Measurements from ENCODE around the gene PLCL1.

PLCL1 gene

GRCh38 chr2:197944416-197945096 is 140.2 kb downstream of the PLCL1 start (continued):
- TF ChIP-seq TSHZ2 (CRISPR knock-in tag; IDR thresholded peaks at IDR 0.05) (no peak), GLIS3 (CRISPR knock-in tag; IDR thresholded peaks at IDR 0.05) (no peak)

- TF ChIP-seq CSDC2 (CRISPR knock-in tag; IDR thresholded peaks at IDR 0.05) (no peak), OSR1 (CRISPR knock-in tag; IDR thresholded peaks at IDR 0.05) (no peak)
- ATAC-seq = no peak
Observed at GRCh38 chr2:197946562-197946961, 142.2 kb downstream of the PLCL1 start.

GRCh38 chr2:197947219-197947757 is 142.9 kb downstream of the PLCL1 start:
- no peak for ATAC-seq
- TF ChIP-seq ZNF565 (CRISPR knock-in tag; conservative IDR thresholded peaks at IDR 0.05; ENCODE audit: low read depth) (no peak), ISL1 (CRISPR knock-in tag; IDR thresholded peaks at IDR 0.05) (no peak), ZNF8 (CRISPR knock-in tag; IDR thresholded peaks at IDR 0.05) (no peak), PPARA (CRISPR knock-in tag; IDR thresholded peaks at IDR 0.05; ENCODE audit: borderline replicate concordance) (no peak), CSRNP3 (CRISPR knock-in tag; IDR thresholded peaks at IDR 0.05) (no peak), GLIS3 (CRISPR knock-in tag; IDR thresholded peaks at IDR 0.05) (no peak), TSHZ2 (CRISPR knock-in tag; IDR thresholded peaks at IDR 0.05) (no peak), CREB5 (CRISPR knock-in tag; IDR thresholded peaks at IDR 0.05; ENCODE audit: low read depth) (no peak), CSDC2 (CRISPR knock-in tag; IDR thresholded peaks at IDR 0.05) (no peak), TOX (CRISPR knock-in tag; IDR thresholded peaks at IDR 0.05; ENCODE audit: borderline replicate concordance) (no peak), OSR1 (CRISPR knock-in tag; IDR thresholded peaks at IDR 0.05) (no peak)

GRCh38 chr2:197949224-197949623 is 144.8 kb downstream of the PLCL1 start:
- TF ChIP-seq ZNF565 (CRISPR knock-in tag; conservative IDR thresholded peaks at IDR 0.05; ENCODE audit: low read depth) (no peak), TOX (CRISPR knock-in tag; IDR thresholded peaks at IDR 0.05; ENCODE audit: borderline replicate concordance) (no peak), POU6F1 (CRISPR knock-in tag; IDR thresholded peaks at IDR 0.05; ENCODE audit: borderline replicate concordance, low read depth) (no peak), ARNTL (CRISPR knock-in tag; IDR thresholded peaks at IDR 0.05; ENCODE audit: borderline replicate concordance, low read depth) (no peak), PATZ1 (CRISPR knock-in tag; IDR thresholded peaks at IDR 0.05; ENCODE audit: borderline replicate concordance) (no peak), ZC3H10 (CRISPR knock-in tag; IDR thresholded peaks at IDR 0.05) (no peak), GLIS3 (CRISPR knock-in tag; IDR thresholded peaks at IDR 0.05) (no peak), ZNF70 (CRISPR knock-in tag; IDR thresholded peaks at IDR 0.05) (no peak)

More at GRCh38 chr2:197949224-197949623, 144.8 kb downstream of the PLCL1 start:
- no peak for ATAC-seq

Data from SK-N-SH treated with all-trans-retinoic acid at 6 μM for 48 hours (cell line).